ENCODE measurements around the gene AOPEP. TPM values are rescaled to one million over a fixed set of nuclear protein-coding genes. Genes with fewer than 3 reads are reported as not detected.

Gene AOPEP
- total and polyA plus RNA-seq, 10 donors, result 14.8 to 86.1 (median 51.3) TPM

- Histone ChIP-seq H3K36me3 (peaks cover 0 to 72% (median 10%) of the 10 kb centered on the region in 6 donors), H3K9me3 (no peaks in the 10 kb centered on the region), H3K4me3 (no peak overlapping the region), H3K27me3 (replicated peaks in 1 of 7) (no peaks in the 10 kb centered on the region), H3K27ac (peak overlapping the region in 2 of 8 donors; percentile 21 to 62), H3K4me1 (peaks cover 0 to 21% (median 0%) of the 10 kb centered on the region in 6 donors)
- TF ChIP-seq POLR2A (IDR thresholded peaks at IDR 0.05), result no peak
- TF ChIP-seq, protein P1, sequence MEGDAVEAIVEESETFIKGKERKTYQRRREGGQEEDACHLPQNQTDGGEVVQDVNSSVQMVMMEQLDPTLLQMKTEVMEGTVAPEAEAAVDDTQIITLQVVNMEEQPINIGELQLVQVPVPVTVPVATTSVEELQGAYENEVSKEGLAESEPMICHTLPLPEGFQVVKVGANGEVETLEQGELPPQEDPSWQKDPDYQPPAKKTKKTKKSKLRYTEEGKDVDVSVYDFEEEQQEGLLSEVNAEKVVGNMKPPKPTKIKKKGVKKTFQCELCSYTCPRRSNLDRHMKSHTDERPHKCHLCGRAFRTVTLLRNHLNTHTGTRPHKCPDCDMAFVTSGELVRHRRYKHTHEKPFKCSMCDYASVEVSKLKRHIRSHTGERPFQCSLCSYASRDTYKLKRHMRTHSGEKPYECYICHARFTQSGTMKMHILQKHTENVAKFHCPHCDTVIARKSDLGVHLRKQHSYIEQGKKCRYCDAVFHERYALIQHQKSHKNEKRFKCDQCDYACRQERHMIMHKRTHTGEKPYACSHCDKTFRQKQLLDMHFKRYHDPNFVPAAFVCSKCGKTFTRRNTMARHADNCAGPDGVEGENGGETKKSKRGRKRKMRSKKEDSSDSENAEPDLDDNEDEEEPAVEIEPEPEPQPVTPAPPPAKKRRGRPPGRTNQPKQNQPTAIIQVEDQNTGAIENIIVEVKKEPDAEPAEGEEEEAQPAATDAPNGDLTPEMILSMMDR (IDR thresholded peaks at IDR 0.05 in 8 of 11, conservative IDR thresholded peaks at IDR 0.05 in 3 of 11), result no peak
- TF ChIP-seq POLR2AphosphoS5 (IDR thresholded peaks at IDR 0.05), result no peak
- intact Hi-C loops (cut with DNase I; ENCODE audit: low total_unique reads), result no loop called here
- 81 to 88% (median 83%) methylated on average over 8 of the region's 8 CpGs for WGBS, 5 donors
- no peak for DNase-seq
Observed at GRCh38 chr9:95109456-95109855, 383.0 kb downstream of the AOPEP start.

- intact Hi-C loops (cut with DNase I; ENCODE audit: low total_unique reads), result no loop called here
- 91 to 95% (median 93%) methylated on average over 12 to 14 of the region's 14 CpGs for WGBS, 5 donors
- Histone ChIP-seq H3K9me3 (no peaks in the 10 kb centered on the region), H3K27ac (no peak overlapping the region), H3K36me3 (peaks cover 0 to 66% (median 10%) of the 10 kb centered on the region in 6 donors), H3K4me3 (no peak overlapping the region), H3K4me1 (peaks cover 0 to 21% (median 0%) of the 10 kb centered on the region in 6 donors), H3K27me3 (replicated peaks in 1 of 7) (no peaks in the 10 kb centered on the region)
- no peak for DNase-seq
- TF ChIP-seq, protein P1 (IDR thresholded peaks at IDR 0.05 in 8 of 11, conservative IDR thresholded peaks at IDR 0.05 in 3 of 11), result no peak
- no peak for TF ChIP-seq POLR2A (IDR thresholded peaks at IDR 0.05)
- peak in 2 of 3 donors; percentile 15 to 51 for TF ChIP-seq POLR2AphosphoS5 (IDR thresholded peaks at IDR 0.05)
Observed at GRCh38 chr9:95110921-95111525, 384.5 kb downstream of the AOPEP start.

- Histone ChIP-seq H3K4me3 (no peak overlapping the region), H3K27me3 (replicated peaks in 1 of 7) (no peaks in the 10 kb centered on the region), H3K36me3 (peaks cover 0 to 59% (median 10%) of the 10 kb centered on the region in 6 donors), H3K4me1 (peaks cover 0 to 21% (median 0%) of the 10 kb centered on the region in 6 donors), H3K9me3 (no peaks in the 10 kb centered on the region), H3K27ac (no peak overlapping the region)
- TF ChIP-seq, protein P1 (IDR thresholded peaks at IDR 0.05 in 8 of 11, conservative IDR thresholded peaks at IDR 0.05 in 3 of 11), result no peak
- TF ChIP-seq POLR2AphosphoS5 (IDR thresholded peaks at IDR 0.05) (no peak), POLR2A (IDR thresholded peaks at IDR 0.05) (no peak)
- DNase-seq, result no peak
- WGBS, 5 donors, result 93 to 97% (median 94%) methylated on average over 11 of the region's 11 CpGs
- intact Hi-C loops (cut with DNase I; ENCODE audit: low total_unique reads), result no loop called here
Observed at GRCh38 chr9:95111716-95112115, 385.2 kb downstream of the AOPEP start.

GRCh38 chr9:95112436-95113280 lies 386.2 kb downstream of the AOPEP start:
- TF ChIP-seq, protein P1 (IDR thresholded peaks at IDR 0.05 in 8 of 11, conservative IDR thresholded peaks at IDR 0.05 in 3 of 11), result no peak
- TF ChIP-seq POLR2A (IDR thresholded peaks at IDR 0.05), result no peak
- TF ChIP-seq POLR2AphosphoS5 (IDR thresholded peaks at IDR 0.05), result no peak
- H3K4me1 ChIP-seq, result peaks cover 0 to 13% (median 0%) of the 10 kb centered on the region in 6 donors
- intact Hi-C loops (cut with DNase I; ENCODE audit: low total_unique reads), result no loop called here
- H3K27me3 ChIP-seq (replicated peaks in 1 of 7), result no peaks in the 10 kb centered on the region
- H3K27ac ChIP-seq, result no peak overlapping the region
- H3K4me3 ChIP-seq, result no peak overlapping the region
- H3K36me3 ChIP-seq, result peaks cover 0 to 50% (median 10%) of the 10 kb centered on the region in 6 donors
- WGBS, 5 donors, result 93 to 96% (median 95%) methylated on average over 11 to 12 of the region's 12 CpGs
- no peaks in the 10 kb centered on the region for H3K9me3 ChIP-seq
- no peak for DNase-seq

All from spleen (tissue), 11 donors.